Measurements from ENCODE around the gene SLC25A26. TPM values are rescaled to one million over a fixed set of nuclear protein-coding genes. Genes with fewer than 3 reads are reported as not detected.
"Not testable (repeated sequence)": the region's sequence is repeated elsewhere in the genome, so short reads cannot be mapped to it uniquely, and the experiment has no call there.

SLC25A26 gene
- total RNA-seq, 2 donors from 2014 or later = 19.1 to 22.4 TPM

DNA sequence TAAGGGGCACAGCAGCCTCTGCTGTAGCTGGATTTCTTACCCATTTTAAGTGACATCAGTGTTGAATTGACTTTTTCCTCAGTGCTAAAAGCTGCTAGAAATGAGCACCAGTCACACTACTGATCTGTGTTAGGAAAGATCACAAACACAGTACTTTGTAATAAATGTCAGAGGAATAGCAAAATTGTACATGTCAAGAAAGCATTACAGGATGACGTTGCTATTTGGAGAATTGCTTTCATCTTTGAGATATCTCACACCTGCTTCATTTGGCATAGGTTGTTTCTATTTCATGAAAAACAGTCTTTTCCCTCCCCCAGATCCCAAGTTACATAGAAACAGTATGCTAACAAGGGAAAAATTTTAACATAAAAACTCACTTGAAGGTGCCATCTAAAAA, 77.8 kb downstream of the SLC25A26 start:
- Histone ChIP-seq H3K27me3 (no peaks in the 10 kb centered on the region), H3K27ac (no peak overlapping the region), H3K36me3 (no peaks in the 10 kb centered on the region), H3K4me1 (peaks cover 0 to 8% of the 10 kb centered on the region in 2 donors), H3K4me3 (no peak overlapping the region), H3K9me3 (no peaks in the 10 kb centered on the region)
- no peak for DNase-seq (ENCODE audit: low spot score)
- TF ChIP-seq, protein P1, sequence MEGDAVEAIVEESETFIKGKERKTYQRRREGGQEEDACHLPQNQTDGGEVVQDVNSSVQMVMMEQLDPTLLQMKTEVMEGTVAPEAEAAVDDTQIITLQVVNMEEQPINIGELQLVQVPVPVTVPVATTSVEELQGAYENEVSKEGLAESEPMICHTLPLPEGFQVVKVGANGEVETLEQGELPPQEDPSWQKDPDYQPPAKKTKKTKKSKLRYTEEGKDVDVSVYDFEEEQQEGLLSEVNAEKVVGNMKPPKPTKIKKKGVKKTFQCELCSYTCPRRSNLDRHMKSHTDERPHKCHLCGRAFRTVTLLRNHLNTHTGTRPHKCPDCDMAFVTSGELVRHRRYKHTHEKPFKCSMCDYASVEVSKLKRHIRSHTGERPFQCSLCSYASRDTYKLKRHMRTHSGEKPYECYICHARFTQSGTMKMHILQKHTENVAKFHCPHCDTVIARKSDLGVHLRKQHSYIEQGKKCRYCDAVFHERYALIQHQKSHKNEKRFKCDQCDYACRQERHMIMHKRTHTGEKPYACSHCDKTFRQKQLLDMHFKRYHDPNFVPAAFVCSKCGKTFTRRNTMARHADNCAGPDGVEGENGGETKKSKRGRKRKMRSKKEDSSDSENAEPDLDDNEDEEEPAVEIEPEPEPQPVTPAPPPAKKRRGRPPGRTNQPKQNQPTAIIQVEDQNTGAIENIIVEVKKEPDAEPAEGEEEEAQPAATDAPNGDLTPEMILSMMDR (IDR thresholded peaks at IDR 0.05) = no peak

DNA sequence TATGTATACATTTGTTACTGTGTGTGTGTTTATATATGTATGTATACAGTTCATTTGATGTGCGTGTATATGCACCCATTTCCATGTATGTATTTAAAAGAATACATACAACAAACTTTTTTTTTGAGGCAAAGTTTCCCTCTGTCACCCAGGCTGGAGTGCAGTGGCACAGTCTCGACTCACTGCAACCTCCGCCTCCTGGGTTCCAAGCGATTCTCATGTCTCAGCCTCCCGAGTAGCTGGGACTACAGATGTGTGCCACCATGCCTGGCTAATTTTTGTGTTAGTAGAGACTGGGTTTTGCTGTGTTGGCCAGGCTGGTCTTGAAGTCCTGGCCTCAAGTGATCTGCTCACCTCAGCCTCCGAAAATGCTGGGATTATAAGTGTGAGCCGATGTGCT, 78.3 kb downstream of the SLC25A26 start:
- not testable (repeated sequence) for H3K4me1 ChIP-seq; DNase-seq (ENCODE audit: low spot score); H3K27me3 ChIP-seq; H3K4me3 ChIP-seq; H3K9me3 ChIP-seq; H3K36me3 ChIP-seq; H3K27ac ChIP-seq

DNA sequence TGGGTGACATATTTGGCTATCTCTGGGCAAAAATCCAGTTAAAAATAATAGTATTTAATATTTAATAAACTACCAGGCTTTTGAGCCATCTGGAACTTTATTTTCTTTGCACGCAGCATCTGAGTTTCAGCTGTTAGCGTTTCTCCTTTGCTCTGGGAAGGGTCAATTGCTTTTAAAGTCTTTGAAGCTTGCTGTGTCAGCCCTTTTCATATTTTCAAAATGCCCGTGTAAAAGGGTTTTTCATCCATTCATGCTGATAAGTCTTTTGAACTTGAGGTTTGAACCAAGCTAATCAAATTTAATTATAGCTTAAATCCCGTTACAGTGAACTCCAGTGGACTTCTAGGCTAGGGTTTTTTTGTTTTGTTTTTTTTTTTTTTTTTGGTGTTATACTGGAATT, 79.1 kb downstream of the SLC25A26 start:
- DNase-seq (ENCODE audit: low spot score) = no peak
- TF ChIP-seq, protein P1 (IDR thresholded peaks at IDR 0.05) = no peak
- H3K27me3 ChIP-seq = no peaks in the 10 kb centered on the region
- peaks cover 0 to 8% of the 10 kb centered on the region in 2 donors for H3K4me1 ChIP-seq
- no peak overlapping the region for H3K4me3 ChIP-seq
- H3K36me3 ChIP-seq = no peaks in the 10 kb centered on the region
- H3K27ac ChIP-seq = no peak overlapping the region
- H3K9me3 ChIP-seq = no peaks in the 10 kb centered on the region

DNA sequence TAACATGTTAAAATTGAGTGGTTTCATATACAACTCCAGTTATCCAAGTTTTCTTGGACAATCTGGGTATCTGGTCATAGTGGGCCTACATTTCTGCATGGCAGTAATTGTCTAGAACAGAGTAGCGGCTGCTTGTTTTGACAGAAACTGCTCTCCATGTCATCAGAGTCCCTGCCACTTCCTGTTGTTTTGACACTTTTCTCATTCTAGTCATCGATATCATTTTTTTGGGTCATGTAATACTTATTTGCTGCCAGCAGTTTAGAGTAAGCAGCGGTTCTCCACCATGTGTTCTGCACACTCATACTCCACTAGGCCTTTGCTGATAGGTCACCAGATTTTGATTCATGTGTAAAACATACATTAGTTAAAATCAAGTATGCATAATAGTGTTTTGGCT, 81.5 kb downstream of the SLC25A26 start:
- DNase-seq (ENCODE audit: low spot score) = no peak
- Histone ChIP-seq H3K4me3 (no peak overlapping the region), H3K27me3 (no peaks in the 10 kb centered on the region), H3K36me3 (no peaks in the 10 kb centered on the region), H3K9me3 (no peaks in the 10 kb centered on the region), H3K27ac (no peak overlapping the region), H3K4me1 (peaks cover 0 to 8% of the 10 kb centered on the region in 2 donors)
- TF ChIP-seq, protein P1 (IDR thresholded peaks at IDR 0.05) = no peak

DNA sequence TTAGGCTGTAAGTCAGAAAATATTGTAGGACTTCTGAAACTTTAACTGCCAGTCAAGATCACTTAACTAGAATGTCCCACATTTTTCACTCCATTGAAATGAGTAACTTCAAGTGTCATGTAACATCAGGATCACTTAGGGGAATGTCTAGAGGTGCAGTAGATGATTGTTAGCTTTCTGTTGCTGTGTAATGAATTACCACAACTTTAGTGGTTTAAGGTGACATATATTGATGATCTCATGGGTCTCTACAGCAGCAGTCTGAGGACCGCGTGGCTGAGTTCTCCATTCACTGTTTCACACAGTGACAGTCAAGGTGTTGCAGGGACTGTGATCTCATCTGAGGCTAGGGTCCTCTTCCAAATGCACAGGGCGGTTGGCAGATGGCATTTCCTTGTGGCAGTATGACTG, 82.7 kb downstream of the SLC25A26 start:
- TF ChIP-seq, protein P1 (IDR thresholded peaks at IDR 0.05) = no peak
- no peaks in the 10 kb centered on the region for H3K36me3 ChIP-seq
- H3K27ac ChIP-seq = no peak overlapping the region
- H3K4me3 ChIP-seq = no peak overlapping the region
- DNase-seq (ENCODE audit: low spot score) = no peak
- H3K9me3 ChIP-seq = no peaks in the 10 kb centered on the region
- H3K27me3 ChIP-seq = no peaks in the 10 kb centered on the region
- H3K4me1 ChIP-seq = peaks cover 0 to 4% of the 10 kb centered on the region in 2 donors

DNA sequence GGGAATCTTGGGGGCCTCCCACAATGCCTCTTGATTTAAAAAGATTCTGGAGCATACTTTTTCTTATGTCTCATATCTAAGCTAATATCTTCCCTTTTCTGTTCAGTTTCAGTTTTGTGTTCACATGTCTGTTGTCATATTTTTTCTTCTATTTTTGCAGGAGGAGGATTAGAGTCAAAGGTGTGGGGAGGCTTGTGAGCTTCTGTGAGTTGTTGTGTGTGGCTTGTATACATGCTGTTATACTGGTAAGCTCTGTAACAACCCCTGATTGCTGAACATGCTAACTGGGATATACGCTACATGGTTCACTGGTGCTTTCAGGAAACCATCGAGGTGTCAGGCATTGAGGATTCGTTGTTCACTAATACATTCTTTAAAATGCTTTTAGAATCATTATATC, 83.5 kb downstream of the SLC25A26 start:
- TF ChIP-seq, protein P1 (IDR thresholded peaks at IDR 0.05) = no peak
- no peak overlapping the region for H3K27ac ChIP-seq
- no peaks in the 10 kb centered on the region for H3K27me3 ChIP-seq
- DNase-seq (ENCODE audit: low spot score) = no peak
- no peaks in the 10 kb centered on the region for H3K9me3 ChIP-seq
- no peak overlapping the region for H3K4me3 ChIP-seq
- H3K4me1 ChIP-seq = no peaks in the 10 kb centered on the region
- no peaks in the 10 kb centered on the region for H3K36me3 ChIP-seq

DNA sequence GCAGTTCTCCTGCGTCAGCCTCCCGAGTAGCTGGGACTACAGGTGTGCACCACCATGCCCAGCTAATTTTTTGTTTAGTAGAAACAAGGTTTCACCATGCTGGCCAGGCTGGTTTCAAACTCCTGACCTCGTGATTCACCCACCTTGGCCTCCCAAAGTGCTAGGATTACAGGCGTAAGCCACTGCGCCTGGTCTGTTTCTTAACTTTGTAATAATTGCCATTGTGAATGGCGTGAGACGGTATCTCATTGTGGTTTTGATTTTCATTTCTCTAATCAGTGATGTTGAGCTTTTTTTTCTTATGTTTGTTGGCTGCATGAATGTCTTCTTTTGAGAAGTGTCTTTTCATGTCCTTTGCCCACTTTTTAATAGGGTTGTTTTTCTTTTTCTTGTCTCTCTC, 85.3 kb downstream of the SLC25A26 start:
- not testable (repeated sequence) for H3K4me1 ChIP-seq; H3K27me3 ChIP-seq; H3K9me3 ChIP-seq; H3K4me3 ChIP-seq; DNase-seq (ENCODE audit: low spot score); H3K27ac ChIP-seq; H3K36me3 ChIP-seq

DNA sequence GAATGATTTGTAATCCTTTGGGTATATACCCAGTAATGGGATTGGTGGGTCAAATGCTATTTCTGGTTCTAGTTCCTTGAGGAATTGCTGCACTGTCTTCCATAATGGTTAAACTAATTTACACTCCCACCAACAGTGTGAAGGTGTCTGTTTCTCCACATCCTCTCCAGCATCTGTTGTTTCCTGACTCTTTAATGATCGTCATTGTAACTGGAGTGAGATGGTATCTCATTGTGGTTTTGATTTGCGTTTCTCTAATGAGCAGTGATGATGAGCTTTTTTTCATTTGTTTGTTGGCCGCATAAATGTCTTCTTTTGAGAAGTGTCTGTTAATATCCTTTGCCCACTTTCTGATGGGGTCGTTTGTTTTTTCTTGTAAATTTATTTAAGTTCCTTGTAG, 86.2 kb downstream of the SLC25A26 start:
- H3K36me3 ChIP-seq; H3K4me1 ChIP-seq; H3K27ac ChIP-seq; H3K27me3 ChIP-seq; DNase-seq (ENCODE audit: low spot score); H3K4me3 ChIP-seq; H3K9me3 ChIP-seq: not testable (repeated sequence)
